Skeletal muscle satellite cell (primary cell): Measurements from ENCODE around the gene STARD8.

ENCODE experiments used
- H3K27me3 ChIP-seq: 2 replicates; pipeline ENCODE4 v1.7.0; 2013; ENCODE audit warnings: low read length; ENCODE audit not compliant: control insufficient read depth, insufficient read depth
- H3K36me3 ChIP-seq: 2 replicates; pipeline ENCODE4 v1.7.0; 2013; ENCODE audit warnings: mild to moderate bottlenecking, control low read depth, low read length; ENCODE audit not compliant: insufficient read depth
- H3K4me1 ChIP-seq: 2 replicates; pipeline ENCODE4 v1.7.0; 2013; ENCODE audit warnings: low read length; ENCODE audit not compliant: control insufficient read depth, insufficient read depth
- H3K4me2 ChIP-seq: 2 replicates; pipeline ENCODE4 v1.7.0; 2013; ENCODE audit warnings: mild to moderate bottlenecking, low read length
- H3K4me3 ChIP-seq: 2 replicates; pipeline ENCODE4 v1.7.0; 2013; ENCODE audit warnings: low read length
- H3K9ac ChIP-seq: 2 replicates; pipeline ENCODE4 v1.7.0; 2013; ENCODE audit warnings: mild to moderate bottlenecking, low read depth, low read length, moderate library complexity
- H3K9me3 ChIP-seq: replicated peaks from 2 replicates; pipeline ENCODE4 v1.7.0; 2013; ENCODE audit warnings: mild to moderate bottlenecking, control low read depth, low read length

STARD8 gene

GRCh38 chrX:68660746-68661145, 13.3 kb downstream of the STARD8 start:
- Histone ChIP-seq H3K4me3 (no peak overlapping the region), H3K9me3 (no peaks in the 10 kb centered on the region), H3K4me1 (peaks cover 3% of the 10 kb centered on the region), H3K36me3 (no peaks in the 10 kb centered on the region), H3K27me3 (no peaks in the 10 kb centered on the region), H3K4me2 (no peak overlapping the region), H3K9ac (no peak overlapping the region)

- no peaks in the 10 kb centered on the region for H3K4me1 ChIP-seq
- no peaks in the 10 kb centered on the region for H3K9me3 ChIP-seq
- no peak overlapping the region for H3K9ac ChIP-seq
- H3K4me2 ChIP-seq = no peak overlapping the region
- no peaks in the 10 kb centered on the region for H3K27me3 ChIP-seq
- H3K36me3 ChIP-seq = no peaks in the 10 kb centered on the region
- H3K4me3 ChIP-seq = no peak overlapping the region
Measured at GRCh38 chrX:68665502-68665901, 18.0 kb downstream of the STARD8 start.

- H3K9me3 ChIP-seq = no peaks in the 10 kb centered on the region
- H3K4me2 ChIP-seq = no peak overlapping the region
- H3K4me3 ChIP-seq = no peak overlapping the region
- H3K4me1 ChIP-seq = no peaks in the 10 kb centered on the region
- H3K9ac ChIP-seq = no peak overlapping the region
- H3K27me3 ChIP-seq = no peaks in the 10 kb centered on the region
- H3K36me3 ChIP-seq = no peaks in the 10 kb centered on the region
Measured at GRCh38 chrX:68666580-68666979, 19.1 kb downstream of the STARD8 start.

GRCh38 chrX:68669094-68669860, 21.8 kb downstream of the STARD8 start:
- Histone ChIP-seq H3K9me3 (no peaks in the 10 kb centered on the region), H3K4me3 (no peak overlapping the region), H3K4me1 (no peaks in the 10 kb centered on the region), H3K27me3 (peaks cover 4% of the 10 kb centered on the region), H3K36me3 (no peaks in the 10 kb centered on the region), H3K9ac (no peak overlapping the region), H3K4me2 (no peak overlapping the region)

- Histone ChIP-seq H3K9ac (no peak overlapping the region), H3K9me3 (no peaks in the 10 kb centered on the region), H3K27me3 (peaks cover 4% of the 10 kb centered on the region), H3K4me1 (no peaks in the 10 kb centered on the region), H3K4me2 (no peak overlapping the region), H3K4me3 (no peak overlapping the region), H3K36me3 (no peaks in the 10 kb centered on the region)
Measured at GRCh38 chrX:68669871-68670270, 22.4 kb downstream of the STARD8 start.

GRCh38 chrX:68671221-68671620, 23.8 kb downstream of the STARD8 start:
- Histone ChIP-seq H3K4me3 (no peak overlapping the region), H3K27me3 (peaks cover 4% of the 10 kb centered on the region), H3K9me3 (no peaks in the 10 kb centered on the region), H3K4me2 (no peak overlapping the region), H3K36me3 (no peaks in the 10 kb centered on the region), H3K4me1 (no peaks in the 10 kb centered on the region), H3K9ac (no peak overlapping the region)

- Histone ChIP-seq H3K9me3 (no peaks in the 10 kb centered on the region), H3K4me2 (no peak overlapping the region), H3K9ac (no peak overlapping the region), H3K36me3 (no peaks in the 10 kb centered on the region), H3K4me1 (no peaks in the 10 kb centered on the region), H3K4me3 (no peak overlapping the region), H3K27me3 (peaks cover 4% of the 10 kb centered on the region)
Measured at GRCh38 chrX:68672581-68673318, 25.3 kb downstream of the STARD8 start.

- Histone ChIP-seq H3K27me3 (peaks cover 4% of the 10 kb centered on the region), H3K9ac (no peak overlapping the region), H3K9me3 (no peaks in the 10 kb centered on the region), H3K36me3 (no peaks in the 10 kb centered on the region), H3K4me1 (no peaks in the 10 kb centered on the region), H3K4me3 (no peak overlapping the region), H3K4me2 (no peak overlapping the region)
Measured at GRCh38 chrX:68675571-68675970, 28.1 kb downstream of the STARD8 start.

- no peak overlapping the region for H3K4me3 ChIP-seq
- H3K27me3 ChIP-seq = peaks cover 4% of the 10 kb centered on the region
Measured at GRCh38 chrX:68676335-68676734, 28.9 kb downstream of the STARD8 start.

GRCh38 chrX:68677998-68678397, 30.5 kb downstream of the STARD8 start:
- H3K9me3 ChIP-seq = no peaks in the 10 kb centered on the region
- no peak overlapping the region for H3K4me2 ChIP-seq
- H3K9ac ChIP-seq = no peak overlapping the region
- no peaks in the 10 kb centered on the region for H3K36me3 ChIP-seq
- H3K27me3 ChIP-seq = no peaks in the 10 kb centered on the region
- peaks cover 5% of the 10 kb centered on the region for H3K4me1 ChIP-seq
- H3K4me3 ChIP-seq = no peak overlapping the region

More at GRCh38 chrX:68676335-68676734, 28.9 kb downstream of the STARD8 start:
- H3K9me3 ChIP-seq = no peaks in the 10 kb centered on the region
- no peaks in the 10 kb centered on the region for H3K36me3 ChIP-seq
- H3K4me1 ChIP-seq = peaks cover 1% of the 10 kb centered on the region
- H3K9ac ChIP-seq = no peak overlapping the region
- H3K4me2 ChIP-seq = no peak overlapping the region

GRCh38 chrX:68681443-68681941, 34.0 kb downstream of the STARD8 start:
- Histone ChIP-seq H3K4me3 (no peak overlapping the region), H3K4me1 (peaks cover 15% of the 10 kb centered on the region), H3K27me3 (no peaks in the 10 kb centered on the region), H3K9me3 (no peaks in the 10 kb centered on the region), H3K4me2 (no peak overlapping the region), H3K9ac (no peak overlapping the region), H3K36me3 (no peaks in the 10 kb centered on the region)
